Stimulated activated CD8-positive, alpha-beta memory T cell treated with anti-CD3 and anti-CD28 coated beads, Interleukin-4, amount 100 ng/mL, for 24 hours (primary cell): Measurements from ENCODE around the gene TGM6.

Source experiments
- DNase-seq: peaks from one replicate; pipeline ENCODE4 v3.0.0-alpha.2; 2020; ENCODE audit warnings: low read depth

Gene TGM6

GRCh38 chr20:2455771-2456497 lies 75.2 kb downstream of the TGM6 start:
- DNase-seq: no peak

- DNase-seq: no peak
These were observed 78.3 kb downstream of the TGM6 start for GRCh38 chr20:2458919-2459499.

- no peak for DNase-seq
These were observed 79.5 kb downstream of the TGM6 start for GRCh38 chr20:2459981-2460751.

- no peak for DNase-seq
These were observed 80.2 kb downstream of the TGM6 start for GRCh38 chr20:2460752-2461424.

GRCh38 chr20:2462484-2462883 lies 81.8 kb downstream of the TGM6 start:
- DNase-seq: no peak

GRCh38 chr20:2463616-2464365 lies 83.1 kb downstream of the TGM6 start:
- no peak for DNase-seq

- DNase-seq: no peak
These were observed 84.4 kb downstream of the TGM6 start for GRCh38 chr20:2465100-2465499.

GRCh38 chr20:2467412-2467811 lies 86.7 kb downstream of the TGM6 start:
- no peak for DNase-seq

GRCh38 chr20:2468581-2469407 lies 88.1 kb downstream of the TGM6 start:
- no peak for DNase-seq

GRCh38 chr20:2469991-2470422 lies 89.3 kb downstream of the TGM6 start:
- DNase-seq: peak; percentile 42

GRCh38 chr20:2470423-2471193 lies 89.9 kb downstream of the TGM6 start, which contains the start of gene SNRPB:
SNRPB (minus strand) TSS chr20:2470789; CDS start chr20:2470690, 99 bp downstream.
- peak; percentile 95 for DNase-seq

- no peak for DNase-seq
These were observed 92.8 kb downstream of the TGM6 start for GRCh38 chr20:2473516-2473915.

GRCh38 chr20:2475850-2476741 lies 95.4 kb downstream of the TGM6 start:
- DNase-seq: no peak

GRCh38 chr20:2476742-2477615 lies 96.3 kb downstream of the TGM6 start:
- DNase-seq: no peak

GRCh38 chr20:2480381-2480780 lies 99.7 kb downstream of the TGM6 start:
- no peak for DNase-seq
